ENCODE measurements around the gene PDLIM5. TPM values are rescaled to one million over a fixed set of nuclear protein-coding genes. Genes with fewer than 3 reads are reported as not detected.

Gene PDLIM5
- polyA plus RNA-seq, 1 donor (not counting 4 experiments of a cell fraction or from before 2014, with no cell fraction given) = 112 TPM

DNA sequence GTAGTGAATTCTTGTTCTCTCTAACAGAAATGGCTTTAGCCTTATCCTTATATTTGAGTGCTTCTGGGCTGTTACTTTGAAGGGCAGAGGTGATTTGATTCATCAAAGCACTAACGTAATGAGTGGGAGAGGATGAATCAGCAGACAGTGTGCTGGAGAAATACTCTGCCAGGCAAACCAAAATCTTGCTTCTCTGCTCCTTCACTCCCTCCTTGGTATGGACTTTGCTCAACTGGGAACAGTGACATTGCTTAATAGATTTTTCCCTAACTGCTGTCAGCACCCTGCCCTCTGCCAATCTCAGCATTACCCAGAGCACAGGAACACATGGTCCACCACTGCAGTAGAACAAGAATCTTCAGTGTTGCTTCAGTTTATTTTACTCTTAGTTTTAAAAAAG is 56.0 kb downstream of the PDLIM5 start:
- no peaks in the 10 kb centered on the region for H3K9me3 ChIP-seq (ENCODE audit: control insufficient read depth, low read depth, low read length)
- TF ChIP-seq, protein P1, sequence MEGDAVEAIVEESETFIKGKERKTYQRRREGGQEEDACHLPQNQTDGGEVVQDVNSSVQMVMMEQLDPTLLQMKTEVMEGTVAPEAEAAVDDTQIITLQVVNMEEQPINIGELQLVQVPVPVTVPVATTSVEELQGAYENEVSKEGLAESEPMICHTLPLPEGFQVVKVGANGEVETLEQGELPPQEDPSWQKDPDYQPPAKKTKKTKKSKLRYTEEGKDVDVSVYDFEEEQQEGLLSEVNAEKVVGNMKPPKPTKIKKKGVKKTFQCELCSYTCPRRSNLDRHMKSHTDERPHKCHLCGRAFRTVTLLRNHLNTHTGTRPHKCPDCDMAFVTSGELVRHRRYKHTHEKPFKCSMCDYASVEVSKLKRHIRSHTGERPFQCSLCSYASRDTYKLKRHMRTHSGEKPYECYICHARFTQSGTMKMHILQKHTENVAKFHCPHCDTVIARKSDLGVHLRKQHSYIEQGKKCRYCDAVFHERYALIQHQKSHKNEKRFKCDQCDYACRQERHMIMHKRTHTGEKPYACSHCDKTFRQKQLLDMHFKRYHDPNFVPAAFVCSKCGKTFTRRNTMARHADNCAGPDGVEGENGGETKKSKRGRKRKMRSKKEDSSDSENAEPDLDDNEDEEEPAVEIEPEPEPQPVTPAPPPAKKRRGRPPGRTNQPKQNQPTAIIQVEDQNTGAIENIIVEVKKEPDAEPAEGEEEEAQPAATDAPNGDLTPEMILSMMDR (optimal IDR thresholded peaks at IDR 0.05 in 1 of 3, IDR thresholded peaks at IDR 0.05 in 1 of 3, conservative IDR thresholded peaks at IDR 0.05 in 1 of 3; ENCODE audit: extremely low read depth in 1 of 3, insufficient read depth in 2 of 3, low read length in 3 of 3) = no peak
- TF ChIP-seq EZH2 (IDR thresholded peaks at IDR 0.05; ENCODE audit: low read length) = no peak
- peaks cover 78% of the 10 kb centered on the region for H3K79me2 ChIP-seq (ENCODE audit: control insufficient read depth, insufficient read depth, low read length)
- H3K27me3 ChIP-seq (ENCODE audit: control insufficient read depth, extremely low read depth, insufficient read depth, low read length) = no peaks in the 10 kb centered on the region
- H3K9me1 ChIP-seq (ENCODE audit: control insufficient read depth, extremely low read depth, insufficient read depth, low read length) = no peaks in the 10 kb centered on the region
- H3K9ac ChIP-seq (ENCODE audit: control insufficient read depth, extremely low read depth, insufficient read depth, low read length) = no peak overlapping the region
- H3K27ac ChIP-seq (ENCODE audit: control insufficient read depth, insufficient read depth, low read length) = peak overlapping the region; percentile 45
- peaks cover 22% of the 10 kb centered on the region for H3K4me1 ChIP-seq (ENCODE audit: control insufficient read depth, extremely low read depth, insufficient read depth, low read length)
- peak overlapping the region; percentile 2 for H3K4me2 ChIP-seq (ENCODE audit: control insufficient read depth, extremely low read depth, insufficient read depth, low read depth, low read length)
- no peak for DNase-seq (ENCODE audit: low read depth, low spot score)
- dilution Hi-C loops (cut with MboI; ENCODE audit: extremely low pct_ligation_motif_present, low sequenced_read_pairs) = no loop called here
- peak; percentile 79 for FAIRE-seq
- no peak overlapping the region for H3K4me3 ChIP-seq (ENCODE audit: control insufficient read depth in 2 of 3, extremely low read depth in 1 of 3, insufficient read depth in 2 of 3, low read depth in 1 of 3, low read length in 3 of 3)
- peaks cover 3% of the 10 kb centered on the region for H4K20me1 ChIP-seq (ENCODE audit: control insufficient read depth, extremely low read depth, insufficient read depth, low read length)
- no peak overlapping the region for H2AFZ ChIP-seq (ENCODE audit: control insufficient read depth, low read length)
- no peaks in the 10 kb centered on the region for H3K36me3 ChIP-seq (ENCODE audit: control insufficient read depth in 2 of 2, extremely low read depth in 1 of 2, insufficient read depth in 2 of 2, low read length in 2 of 2)

DNA sequence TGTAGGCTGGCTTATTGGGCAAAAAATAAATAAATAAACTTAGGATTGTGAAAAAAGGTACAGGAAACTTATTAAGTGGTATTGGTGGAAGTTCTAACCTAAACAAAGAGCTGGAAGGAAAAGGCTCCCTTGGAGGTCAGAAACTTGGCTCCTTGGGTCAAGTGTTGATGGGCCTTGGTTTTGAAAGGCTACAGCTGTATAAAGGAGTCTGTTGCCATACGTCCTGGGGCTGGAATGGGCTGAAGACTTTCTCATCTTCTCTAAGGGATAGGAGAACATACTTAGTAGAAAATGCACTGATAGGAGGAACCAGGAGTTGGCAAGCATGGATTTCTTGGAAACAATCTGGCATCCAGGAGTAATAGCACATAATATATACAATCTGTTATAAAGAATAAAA is 56.6 kb downstream of the PDLIM5 start:
- Histone ChIP-seq H3K27me3 (ENCODE audit: control insufficient read depth, extremely low read depth, insufficient read depth, low read length) (no peaks in the 10 kb centered on the region), H3K9ac (ENCODE audit: control insufficient read depth, extremely low read depth, insufficient read depth, low read length) (no peak overlapping the region), H3K4me3 (ENCODE audit: control insufficient read depth in 2 of 3, extremely low read depth in 1 of 3, insufficient read depth in 2 of 3, low read depth in 1 of 3, low read length in 3 of 3) (no peak overlapping the region), H2AFZ (ENCODE audit: control insufficient read depth, low read length) (no peak overlapping the region), H3K36me3 (ENCODE audit: control insufficient read depth in 2 of 2, extremely low read depth in 1 of 2, insufficient read depth in 2 of 2, low read length in 2 of 2) (no peaks in the 10 kb centered on the region), H4K20me1 (ENCODE audit: control insufficient read depth, extremely low read depth, insufficient read depth, low read length) (peaks cover 3% of the 10 kb centered on the region), H3K27ac (ENCODE audit: control insufficient read depth, insufficient read depth, low read length) (peak overlapping the region; percentile 45), H3K4me1 (ENCODE audit: control insufficient read depth, extremely low read depth, insufficient read depth, low read length) (peaks cover 22% of the 10 kb centered on the region), H3K79me2 (ENCODE audit: control insufficient read depth, insufficient read depth, low read length) (peaks cover 82% of the 10 kb centered on the region), H3K9me1 (ENCODE audit: control insufficient read depth, extremely low read depth, insufficient read depth, low read length) (no peaks in the 10 kb centered on the region), H3K4me2 (ENCODE audit: control insufficient read depth, extremely low read depth, insufficient read depth, low read depth, low read length) (no peak overlapping the region), H3K9me3 (ENCODE audit: control insufficient read depth, low read depth, low read length) (no peaks in the 10 kb centered on the region)
- no peak for FAIRE-seq
- DNase-seq (ENCODE audit: low read depth, low spot score) = no peak
- dilution Hi-C loops (cut with MboI; ENCODE audit: extremely low pct_ligation_motif_present, low sequenced_read_pairs) = no loop called here
- no peak for TF ChIP-seq EZH2 (IDR thresholded peaks at IDR 0.05; ENCODE audit: low read length)
- TF ChIP-seq, protein P1 (optimal IDR thresholded peaks at IDR 0.05 in 1 of 3, IDR thresholded peaks at IDR 0.05 in 1 of 3, conservative IDR thresholded peaks at IDR 0.05 in 1 of 3; ENCODE audit: extremely low read depth in 1 of 3, insufficient read depth in 2 of 3, low read length in 3 of 3) = no peak
